ENCODE data around the gene SLC35B2.

SLC35B2 gene

DNA sequence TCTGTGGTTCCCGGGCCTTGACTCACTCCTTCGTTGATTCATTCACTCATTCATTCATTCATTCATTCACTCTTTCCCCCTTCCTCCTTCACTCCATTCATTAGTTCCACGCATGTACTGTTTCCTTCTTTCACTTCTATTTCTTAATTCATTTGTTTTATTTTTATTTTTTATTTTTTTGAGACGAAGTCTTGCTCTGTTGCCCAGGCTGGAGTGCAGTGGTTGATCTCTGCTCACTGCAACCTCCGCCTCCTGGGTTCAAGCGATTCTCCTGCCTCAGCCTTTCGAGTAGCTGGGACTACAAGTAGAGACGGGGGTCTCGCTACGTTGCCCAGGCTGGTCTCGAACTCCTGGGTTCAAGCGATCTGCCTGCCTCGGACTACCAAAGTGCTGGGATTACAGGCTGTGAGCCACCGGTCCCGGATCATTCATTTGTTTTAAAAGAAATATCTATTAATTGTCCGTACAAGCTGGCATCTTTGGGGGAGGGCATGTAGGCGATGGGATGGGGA lies 8.4 kb upstream of the SLC35B2 start:
- Histone ChIP-seq H3K4me1 (ENCODE audit: control insufficient read depth, insufficient read depth, low read length, poor library complexity, severe bottlenecking) (peaks cover 30% of the 10 kb centered on the region), H3K27ac (ENCODE audit: low read depth, low read length, severe bottlenecking) (no peak overlapping the region), H3K4me3 (ENCODE audit: extremely low read depth, insufficient read depth, low read length, poor library complexity, severe bottlenecking) (peak overlapping the region; percentile 74), H3K36me3 (ENCODE audit: control insufficient read depth, insufficient read depth, low read length) (peaks cover 13% of the 10 kb centered on the region), H3K9me3 (ENCODE audit: control insufficient read depth, low read length) (no peaks in the 10 kb centered on the region)
- WGBS, 2 experiments (ENCODE audit: insufficient coverage in 2 of 2) = 77 to 78% methylated on average over 15 to 17 of the region's 17 CpGs

- peaks cover 30% of the 10 kb centered on the region for H3K4me1 ChIP-seq (ENCODE audit: control insufficient read depth, insufficient read depth, low read length, poor library complexity, severe bottlenecking)
- H3K9me3 ChIP-seq (ENCODE audit: control insufficient read depth, low read length) = no peaks in the 10 kb centered on the region
- peak within 1 kb of the TSS; percentile 74 for H3K4me3 ChIP-seq (ENCODE audit: extremely low read depth, insufficient read depth, low read length, poor library complexity, severe bottlenecking)
- peak within 1 kb of the TSS; percentile 57 for H3K27ac ChIP-seq (ENCODE audit: low read depth, low read length, severe bottlenecking)
- WGBS, 2 experiments (ENCODE audit: insufficient coverage in 2 of 2) = 0 to 1% methylated on average over 55 to 61 of the region's 72 CpGs
- peaks cover 17% of the 10 kb centered on the region for H3K36me3 ChIP-seq (ENCODE audit: control insufficient read depth, insufficient read depth, low read length)
Measured at GRCh38 chr6:44265007-44265721, 7.8 kb upstream of the SLC35B2 start, which contains the start of gene NFKBIE. TSS of gene NFKBIE (minus strand) at chr6:44265551. CDS start at chr6:44265346, 205 bp downstream.

GRCh38 chr6:44264154-44265006 lies 7.1 kb upstream of the SLC35B2 start:
- H3K9me3 ChIP-seq (ENCODE audit: control insufficient read depth, low read length) = no peaks in the 10 kb centered on the region
- WGBS, 2 experiments (ENCODE audit: insufficient coverage in 2 of 2) = 9 to 10% methylated on average over 8 to 11 of the region's 13 CpGs
- H3K36me3 ChIP-seq (ENCODE audit: control insufficient read depth, insufficient read depth, low read length) = peaks cover 23% of the 10 kb centered on the region
- peaks cover 30% of the 10 kb centered on the region for H3K4me1 ChIP-seq (ENCODE audit: control insufficient read depth, insufficient read depth, low read length, poor library complexity, severe bottlenecking)
- H3K27ac ChIP-seq (ENCODE audit: low read depth, low read length, severe bottlenecking) = no peak overlapping the region
- peak overlapping the region; percentile 74 for H3K4me3 ChIP-seq (ENCODE audit: extremely low read depth, insufficient read depth, low read length, poor library complexity, severe bottlenecking)

DNA sequence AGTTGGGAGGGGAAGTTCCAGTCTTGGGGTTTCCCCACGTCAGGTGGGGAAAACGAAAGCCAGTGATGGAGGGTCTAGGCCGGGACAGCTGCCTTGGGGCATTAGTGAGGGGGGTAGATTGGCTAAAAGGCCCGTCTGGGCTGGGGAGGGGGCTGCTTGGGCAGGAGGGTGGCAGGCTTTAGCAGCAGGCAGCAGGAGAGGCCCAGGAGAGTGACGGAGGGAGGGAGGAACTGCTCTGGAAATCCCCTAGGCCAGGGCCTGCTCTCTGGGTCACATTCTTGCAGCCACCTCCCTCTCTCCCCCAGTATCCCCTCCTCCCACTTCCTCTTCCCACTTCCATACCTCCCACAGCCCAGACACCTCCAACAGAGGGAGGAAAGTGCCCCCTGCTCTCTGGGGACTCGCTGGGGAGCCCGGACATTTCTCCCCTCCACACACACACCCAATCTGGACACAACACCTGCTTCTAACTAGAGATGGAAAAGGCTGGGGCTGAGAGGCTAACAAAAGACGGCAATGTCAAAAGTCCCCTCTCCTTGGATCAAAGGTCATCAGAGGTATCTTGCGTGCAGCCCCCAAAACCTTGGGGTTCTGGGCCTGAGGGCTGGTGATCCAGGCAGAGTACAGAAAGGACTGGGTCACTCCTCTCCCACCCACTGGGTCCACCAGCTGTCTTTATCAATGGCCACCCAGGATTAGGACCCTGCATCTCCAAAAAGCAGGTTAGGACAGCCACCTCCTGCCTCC lies 6.2 kb upstream of the SLC35B2 start:
- H3K36me3 ChIP-seq (ENCODE audit: control insufficient read depth, insufficient read depth, low read length) = peaks cover 23% of the 10 kb centered on the region
- 59 to 71% methylated on average over 3 to 6 of the region's 9 CpGs for WGBS, 2 experiments (ENCODE audit: insufficient coverage in 2 of 2)
- H3K27ac ChIP-seq (ENCODE audit: low read depth, low read length, severe bottlenecking) = no peak overlapping the region
- peaks cover 28% of the 10 kb centered on the region for H3K4me1 ChIP-seq (ENCODE audit: control insufficient read depth, insufficient read depth, low read length, poor library complexity, severe bottlenecking)
- peak overlapping the region; percentile 74 for H3K4me3 ChIP-seq (ENCODE audit: extremely low read depth, insufficient read depth, low read length, poor library complexity, severe bottlenecking)
- no peaks in the 10 kb centered on the region for H3K9me3 ChIP-seq (ENCODE audit: control insufficient read depth, low read length)

GRCh38 chr6:44262467-44263353 lies 5.4 kb upstream of the SLC35B2 start:
- Histone ChIP-seq H3K27ac (ENCODE audit: low read depth, low read length, severe bottlenecking) (no peak overlapping the region), H3K4me1 (ENCODE audit: control insufficient read depth, insufficient read depth, low read length, poor library complexity, severe bottlenecking) (peaks cover 24% of the 10 kb centered on the region), H3K9me3 (ENCODE audit: control insufficient read depth, low read length) (no peaks in the 10 kb centered on the region), H3K4me3 (ENCODE audit: extremely low read depth, insufficient read depth, low read length, poor library complexity, severe bottlenecking) (peak overlapping the region; percentile 74), H3K36me3 (ENCODE audit: control insufficient read depth, insufficient read depth, low read length) (peaks cover 23% of the 10 kb centered on the region)
- 77% methylated on average over 4 to 6 of the region's 7 CpGs for WGBS, 2 experiments (ENCODE audit: insufficient coverage in 2 of 2)

DNA sequence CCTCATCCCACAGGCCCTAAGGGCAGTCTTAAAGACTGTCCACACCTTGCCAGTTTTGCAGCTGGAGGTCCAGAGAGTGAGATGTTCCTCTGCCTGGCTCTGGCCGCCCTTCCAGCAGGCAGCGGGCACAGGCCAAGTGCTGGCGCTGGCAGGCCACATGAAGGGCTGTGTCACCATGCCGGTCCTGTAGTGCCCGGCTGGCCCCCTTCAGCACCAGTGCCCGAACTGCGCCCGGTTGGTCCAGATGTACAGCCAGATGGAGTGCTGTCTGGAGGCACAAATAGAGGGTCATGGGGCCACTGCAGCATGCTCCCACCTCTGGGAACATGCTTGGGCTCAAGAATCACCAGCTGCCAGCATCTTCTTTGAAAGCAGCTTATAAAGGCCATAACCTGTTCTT lies 4.3 kb upstream of the SLC35B2 start:
- no peak overlapping the region for H3K27ac ChIP-seq (ENCODE audit: low read depth, low read length, severe bottlenecking)
- H3K4me1 ChIP-seq (ENCODE audit: control insufficient read depth, insufficient read depth, low read length, poor library complexity, severe bottlenecking) = peaks cover 24% of the 10 kb centered on the region
- H3K9me3 ChIP-seq (ENCODE audit: control insufficient read depth, low read length) = no peaks in the 10 kb centered on the region
- peaks cover 23% of the 10 kb centered on the region for H3K36me3 ChIP-seq (ENCODE audit: control insufficient read depth, insufficient read depth, low read length)
- WGBS, 2 experiments (ENCODE audit: insufficient coverage in 2 of 2) = 92 to 98% methylated on average over 8 of the region's 8 CpGs
- no peak overlapping the region for H3K4me3 ChIP-seq (ENCODE audit: extremely low read depth, insufficient read depth, low read length, poor library complexity, severe bottlenecking)

DNA sequence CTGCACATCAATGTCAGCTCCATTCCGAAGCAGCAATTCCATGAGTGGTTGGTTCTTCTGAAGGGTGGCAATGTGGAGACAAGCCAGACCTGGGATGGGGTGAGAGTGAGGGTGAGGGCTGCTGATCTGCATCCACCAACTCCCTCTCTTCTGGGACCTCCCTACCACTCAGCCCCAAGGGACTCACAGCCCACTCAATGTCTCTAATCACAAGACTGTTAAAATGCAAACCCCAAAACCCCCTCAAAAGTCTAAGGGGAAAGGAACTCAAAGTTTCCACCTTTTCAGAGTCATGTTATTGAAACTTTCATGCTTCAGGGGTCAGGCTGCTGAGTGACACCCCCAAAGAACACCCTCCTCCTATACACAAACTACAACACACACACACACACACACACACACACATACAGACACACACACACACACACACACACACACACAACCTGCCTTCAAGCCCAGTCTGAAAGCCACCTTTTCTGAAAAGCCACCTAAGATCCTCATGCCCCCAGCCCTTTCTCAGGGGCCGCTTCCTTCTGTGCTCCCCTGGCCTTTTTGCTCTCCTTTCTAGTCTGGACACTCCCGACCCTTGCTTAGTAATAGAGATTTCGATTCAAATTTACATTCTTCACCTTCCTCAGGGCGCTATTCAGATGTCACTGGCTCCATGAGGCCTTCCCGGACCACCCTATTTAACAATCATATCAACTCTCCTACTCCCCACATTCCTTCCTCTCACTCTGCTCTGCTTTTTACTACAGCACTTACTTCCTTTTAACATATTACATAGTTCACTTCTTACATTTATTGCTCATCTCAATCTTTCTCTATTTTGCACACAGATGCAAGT lies 3.3 kb upstream of the SLC35B2 start:
- Histone ChIP-seq H3K9me3 (ENCODE audit: control insufficient read depth, low read length) (no peaks in the 10 kb centered on the region), H3K4me1 (ENCODE audit: control insufficient read depth, insufficient read depth, low read length, poor library complexity, severe bottlenecking) (peaks cover 31% of the 10 kb centered on the region), H3K4me3 (ENCODE audit: extremely low read depth, insufficient read depth, low read length, poor library complexity, severe bottlenecking) (no peak overlapping the region), H3K27ac (ENCODE audit: low read depth, low read length, severe bottlenecking) (no peak overlapping the region), H3K36me3 (ENCODE audit: control insufficient read depth, insufficient read depth, low read length) (peaks cover 28% of the 10 kb centered on the region)
- 97 to 98% methylated on average over 4 to 5 of the region's 6 CpGs for WGBS, 2 experiments (ENCODE audit: insufficient coverage in 2 of 2)

GRCh38 chr6:44260011-44260410 lies 2.7 kb upstream of the SLC35B2 start:
- H3K27ac ChIP-seq (ENCODE audit: low read depth, low read length, severe bottlenecking) = no peak overlapping the region
- H3K4me1 ChIP-seq (ENCODE audit: control insufficient read depth, insufficient read depth, low read length, poor library complexity, severe bottlenecking) = peaks cover 33% of the 10 kb centered on the region
- no peaks in the 10 kb centered on the region for H3K9me3 ChIP-seq (ENCODE audit: control insufficient read depth, low read length)
- 92 to 98% methylated on average over 8 of the region's 8 CpGs for WGBS, 2 experiments (ENCODE audit: insufficient coverage in 2 of 2)
- H3K36me3 ChIP-seq (ENCODE audit: control insufficient read depth, insufficient read depth, low read length) = peaks cover 35% of the 10 kb centered on the region
- no peak overlapping the region for H3K4me3 ChIP-seq (ENCODE audit: extremely low read depth, insufficient read depth, low read length, poor library complexity, severe bottlenecking)

GRCh38 chr6:44258921-44259320 lies 1.6 kb upstream of the SLC35B2 start:
- 94 to 96% methylated on average over 3 of the region's 3 CpGs for WGBS, 2 experiments (ENCODE audit: insufficient coverage in 2 of 2)
- Histone ChIP-seq H3K36me3 (ENCODE audit: control insufficient read depth, insufficient read depth, low read length) (peaks cover 46% of the 10 kb centered on the region), H3K4me3 (ENCODE audit: extremely low read depth, insufficient read depth, low read length, poor library complexity, severe bottlenecking) (no peak overlapping the region), H3K4me1 (ENCODE audit: control insufficient read depth, insufficient read depth, low read length, poor library complexity, severe bottlenecking) (peaks cover 26% of the 10 kb centered on the region), H3K27ac (ENCODE audit: low read depth, low read length, severe bottlenecking) (no peak overlapping the region), H3K9me3 (ENCODE audit: control insufficient read depth, low read length) (no peaks in the 10 kb centered on the region)
